Glutamatergic neuron (in vitro differentiated cells): ENCODE measurements around the gene DUSP10. TPM values are rescaled to one million over a fixed set of nuclear protein-coding genes. Genes with fewer than 3 reads are reported as not detected.

Source experiments
- DNase-seq: peaks from one replicate; pipeline ENCODE4 v3.0.0; 2022
- H3K27ac Mint-ChIP-seq: one replicate; pipeline ENCODE4 v1.8.0; 2020; ENCODE audit warnings: mild to moderate bottlenecking, mixed read lengths, inconsistent platforms; ENCODE audit not compliant: unreplicated experiment
- H3K27me3 Mint-ChIP-seq: one replicate; pipeline ENCODE4 v1.8.0; 2020; ENCODE audit warnings: mild to moderate bottlenecking, moderate library complexity, mixed read lengths, inconsistent platforms; ENCODE audit not compliant: unreplicated experiment
- H3K36me3 Mint-ChIP-seq: one replicate; pipeline ENCODE4 v1.8.0; 2020; ENCODE audit warnings: mild to moderate bottlenecking, mixed read lengths, inconsistent platforms; ENCODE audit not compliant: unreplicated experiment
- H3K4me1 Mint-ChIP-seq: one replicate; pipeline ENCODE4 v1.8.0; 2020; ENCODE audit warnings: mild to moderate bottlenecking, low read depth, mixed read lengths, inconsistent platforms; ENCODE audit not compliant: unreplicated experiment
- H3K4me3 Mint-ChIP-seq: one replicate; pipeline ENCODE4 v1.8.0; 2020; ENCODE audit warnings: mild to moderate bottlenecking, mixed read lengths, inconsistent platforms; ENCODE audit not compliant: unreplicated experiment
- H3K9me3 Mint-ChIP-seq: one replicate; pipeline ENCODE4 v1.8.0; 2020; ENCODE audit warnings: mild to moderate bottlenecking, moderate library complexity, mixed read lengths, inconsistent platforms; ENCODE audit not compliant: unreplicated experiment
- CTCF ChIP-seq: fragments of 200-600 bp; sonication (generic); IDR thresholded peaks from one replicate; pipeline ENCODE4 v1.5.0; 2021; ENCODE audit not compliant: partially characterized antibody, unreplicated experiment
- total RNA-seq: library from RNA; stranded (reverse); fragmentation: NEBNext Ultra II Directional; extraction: Animal tissue kit (Norgen Biotek cat#: 25700); gene quantifications from one replicate; pipeline ENCODE4 v1.2.1, GENCODE V29; 2021; ENCODE audit not compliant: unreplicated experiment

DUSP10 gene
- total RNA-seq, 1 donor from 2014 or later = 21.5 TPM

DNA sequence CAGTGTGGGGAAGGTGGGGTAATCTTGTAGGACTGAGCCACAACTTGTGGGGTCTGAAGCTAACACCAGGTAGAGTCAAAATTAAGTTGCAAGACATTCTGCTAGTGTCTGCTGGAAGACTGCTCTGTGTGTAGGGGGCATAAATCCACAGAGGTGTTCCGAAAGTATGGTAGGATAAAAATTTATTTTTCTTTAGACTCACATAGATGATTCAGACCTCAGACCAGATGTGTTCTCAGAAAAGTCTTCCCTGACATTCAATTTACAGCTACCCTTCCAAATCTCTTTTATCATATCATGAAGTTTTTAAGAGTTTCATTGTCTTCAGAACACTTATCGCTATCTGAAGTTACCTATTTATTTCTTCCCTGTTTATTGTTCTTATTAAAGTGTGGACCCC lies 21.3 kb downstream of the DUSP10 start:
- H3K27ac Mint-ChIP-seq = no peak overlapping the region
- no peak overlapping the region for H3K4me3 Mint-ChIP-seq
- H3K36me3 Mint-ChIP-seq = peaks cover 9% of the 10 kb centered on the region
- H3K4me1 Mint-ChIP-seq = peaks cover 16% of the 10 kb centered on the region
- H3K27me3 Mint-ChIP-seq = peaks cover 2% of the 10 kb centered on the region
- no peak for DNase-seq
- no peaks in the 10 kb centered on the region for H3K9me3 Mint-ChIP-seq
- TF ChIP-seq CTCF = no peak

DNA sequence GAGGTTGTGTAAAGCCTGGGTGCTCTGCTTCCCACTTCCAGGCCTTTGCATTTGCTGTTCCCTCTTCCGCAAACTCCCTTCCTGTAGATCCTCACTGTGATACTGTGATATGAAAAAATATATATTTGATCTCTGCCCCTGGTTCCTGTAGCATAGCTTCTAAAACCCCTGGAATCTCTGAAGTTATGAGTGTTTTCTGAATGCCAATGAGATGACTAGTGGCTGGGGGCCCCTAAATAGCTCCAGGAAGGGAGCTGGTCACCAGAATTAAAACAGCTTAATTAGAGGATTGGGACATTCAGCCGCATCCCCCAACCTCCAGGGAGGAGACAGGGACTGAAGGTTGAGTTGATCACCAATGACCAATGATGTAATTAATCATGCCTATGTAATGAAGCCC lies 21.9 kb downstream of the DUSP10 start:
- H3K4me1 Mint-ChIP-seq = peaks cover 22% of the 10 kb centered on the region
- no peaks in the 10 kb centered on the region for H3K9me3 Mint-ChIP-seq
- H3K36me3 Mint-ChIP-seq = peaks cover 9% of the 10 kb centered on the region
- no peak overlapping the region for H3K4me3 Mint-ChIP-seq
- DNase-seq = no peak
- H3K27ac Mint-ChIP-seq = no peak overlapping the region
- TF ChIP-seq CTCF = no peak
- H3K27me3 Mint-ChIP-seq = peaks cover 2% of the 10 kb centered on the region

- TF ChIP-seq CTCF = no peak
- peaks cover 2% of the 10 kb centered on the region for H3K27me3 Mint-ChIP-seq
- no peak overlapping the region for H3K4me3 Mint-ChIP-seq
- H3K36me3 Mint-ChIP-seq = peaks cover 9% of the 10 kb centered on the region
- no peak for DNase-seq
- H3K27ac Mint-ChIP-seq = no peak overlapping the region
- peaks cover 4% of the 10 kb centered on the region for H3K9me3 Mint-ChIP-seq
- H3K4me1 Mint-ChIP-seq = peaks cover 29% of the 10 kb centered on the region
Measured at GRCh38 chr1:221719278-221719597, 22.7 kb downstream of the DUSP10 start.

- Mint-ChIP-seq H3K4me1 (peaks cover 34% of the 10 kb centered on the region), H3K27me3 (peaks cover 2% of the 10 kb centered on the region), H3K27ac (no peak overlapping the region), H3K36me3 (peaks cover 9% of the 10 kb centered on the region), H3K9me3 (peaks cover 6% of the 10 kb centered on the region), H3K4me3 (no peak overlapping the region)
- TF ChIP-seq CTCF = no peak
- no peak for DNase-seq
Measured at GRCh38 chr1:221718381-221719277, 23.3 kb downstream of the DUSP10 start.

DNA sequence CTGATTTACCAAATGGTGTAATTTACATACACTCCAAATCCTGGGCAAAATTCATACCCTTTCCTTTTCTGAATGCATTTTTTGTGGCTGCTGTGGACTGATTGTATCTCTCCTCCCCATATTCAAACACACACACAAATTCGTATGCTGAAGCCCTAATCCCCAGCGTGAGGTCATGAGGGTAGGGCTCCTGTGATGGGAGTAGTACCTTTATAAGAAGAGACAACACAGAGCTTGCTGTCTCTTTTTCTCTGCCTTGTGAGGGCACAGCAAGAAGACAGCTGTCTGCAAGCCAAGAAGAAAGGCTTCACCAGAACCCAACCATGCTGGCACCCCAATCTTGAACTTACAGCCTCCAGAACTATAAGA lies 24.4 kb downstream of the DUSP10 start:
- Mint-ChIP-seq H3K4me3 (no peak overlapping the region), H3K27me3 (peaks cover 2% of the 10 kb centered on the region), H3K4me1 (peaks cover 34% of the 10 kb centered on the region), H3K27ac (no peak overlapping the region), H3K36me3 (peaks cover 2% of the 10 kb centered on the region), H3K9me3 (peaks cover 6% of the 10 kb centered on the region)
- no peak for DNase-seq
- TF ChIP-seq CTCF = no peak
